Activated CD4-positive, CD25-positive, alpha-beta regulatory T cell treated with anti-CD3 and anti-CD28 coated beads, Interleukin-2, amount 50 U/mL, for 72 hours (primary cell): ENCODE measurements around the gene ANKRD13C.

Experiments
- DNase-seq: peaks from one replicate; pipeline ENCODE4 v3.0.0; 2021

The ANKRD13C gene

DNA sequence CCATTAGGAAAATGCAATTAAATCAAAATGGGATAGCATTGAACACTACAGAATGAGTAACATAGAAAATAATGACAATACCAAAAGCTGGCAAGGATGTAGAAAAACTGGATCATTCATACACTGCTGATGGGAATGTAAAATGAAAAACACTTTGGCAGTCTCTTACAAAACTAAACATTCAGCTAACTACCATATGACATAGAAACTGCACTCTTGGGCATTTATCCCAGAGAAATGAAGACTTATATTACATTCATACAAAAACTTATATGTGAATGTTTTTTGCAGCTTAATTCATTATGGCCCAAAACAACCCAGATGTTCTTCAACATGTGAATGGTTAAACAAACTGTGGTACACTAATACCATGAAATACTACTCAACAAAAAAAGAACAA is 66.4 kb downstream of the ANKRD13C start:
- no peak for DNase-seq

DNA sequence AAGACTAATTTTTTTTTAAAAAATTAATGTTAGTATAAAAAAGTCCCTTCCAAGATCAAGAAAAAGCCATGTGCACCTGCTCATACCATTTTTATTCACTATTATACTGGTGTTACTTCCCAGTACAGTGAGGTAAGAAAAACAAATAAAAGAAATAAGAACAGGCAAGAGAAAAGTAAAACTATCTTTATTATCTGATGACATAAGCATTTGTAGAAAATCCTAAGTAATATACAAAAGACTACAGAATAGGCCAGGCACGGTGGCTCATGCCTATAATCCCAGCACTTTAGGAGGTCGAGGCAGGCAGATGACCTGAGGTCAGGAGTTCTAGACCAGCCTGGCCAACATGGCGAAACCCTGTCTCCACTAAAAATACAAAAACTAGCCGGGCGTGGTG is 68.1 kb downstream of the ANKRD13C start:
- DNase-seq, result no peak

DNA sequence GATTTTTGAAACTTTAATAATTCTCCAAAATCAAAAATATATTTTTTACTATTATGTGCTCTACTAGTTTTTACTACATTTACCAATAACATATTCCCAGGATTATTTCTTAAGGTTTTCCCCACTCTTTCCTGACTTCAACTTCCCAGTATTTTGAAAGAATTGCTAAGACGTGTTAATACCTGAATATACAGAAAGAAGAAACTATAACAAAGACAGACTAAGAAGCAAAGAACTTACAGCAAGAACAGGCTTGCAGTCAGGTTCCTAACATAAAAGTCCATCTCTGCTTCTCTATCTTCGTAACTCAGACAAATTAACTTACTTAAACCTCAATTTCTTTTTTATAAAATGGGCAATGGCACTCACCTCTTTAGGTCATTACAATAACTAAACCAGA is 70.2 kb downstream of the ANKRD13C start:
- no peak for DNase-seq

DNA sequence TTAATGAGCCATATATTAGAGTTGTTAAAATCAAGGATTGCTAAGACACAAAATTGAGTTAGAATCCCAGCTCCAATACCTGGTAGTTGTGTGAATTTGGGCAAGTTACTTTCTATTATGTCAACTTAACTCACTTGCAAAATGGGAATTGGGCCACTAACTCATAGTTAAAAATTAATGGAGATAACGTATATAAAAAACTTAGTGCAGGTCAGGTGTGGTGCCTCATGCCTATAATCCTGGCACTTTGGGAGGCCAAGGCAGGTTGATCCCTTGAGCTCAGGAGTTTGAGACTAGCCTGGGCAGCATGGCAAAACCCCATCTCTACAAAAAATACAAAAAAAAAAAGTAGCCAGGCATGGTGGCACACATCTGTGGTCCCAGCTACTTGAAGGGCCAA is 75.8 kb downstream of the ANKRD13C start:
- DNase-seq, result no peak

DNA sequence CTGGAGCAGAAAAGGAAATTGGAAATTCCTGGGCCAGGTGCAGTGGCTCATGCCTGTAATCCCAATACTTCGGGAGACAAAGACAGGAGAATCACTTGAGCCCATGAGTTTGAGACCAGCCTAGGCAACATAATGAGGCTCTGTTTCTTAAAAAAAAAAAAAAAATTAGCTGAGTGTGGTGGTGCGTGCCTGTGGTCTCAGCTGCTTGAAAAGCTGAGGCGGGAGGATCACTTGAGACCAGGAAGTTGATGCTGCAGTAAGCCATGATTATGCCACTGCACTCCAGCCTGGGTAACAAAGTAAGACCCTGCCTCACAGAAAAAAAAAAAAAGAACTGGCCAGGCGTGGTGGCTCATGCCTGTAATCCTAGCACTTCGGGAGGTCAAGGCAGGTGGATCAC is 76.6 kb downstream of the ANKRD13C start:
- DNase-seq, result no peak

DNA sequence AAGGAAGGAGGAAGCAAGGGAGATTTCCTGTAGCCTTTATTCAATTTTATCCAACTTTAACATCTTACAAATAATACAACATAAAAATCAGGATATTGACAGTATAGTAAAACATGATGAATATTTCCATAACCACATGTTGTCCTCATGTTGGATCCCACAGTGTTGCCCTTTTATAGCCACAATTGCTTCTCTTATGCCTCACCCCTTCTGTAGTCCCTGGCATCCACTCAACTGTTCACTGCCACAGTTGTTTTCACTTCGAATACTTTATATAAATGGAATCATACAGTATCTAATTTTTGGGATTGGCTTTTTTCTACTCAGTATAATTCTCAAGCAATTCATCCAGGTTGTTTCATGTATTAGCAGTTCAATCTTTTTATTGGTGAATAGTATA is 88.6 kb downstream of the ANKRD13C start:
- DNase-seq, result no peak

DNA sequence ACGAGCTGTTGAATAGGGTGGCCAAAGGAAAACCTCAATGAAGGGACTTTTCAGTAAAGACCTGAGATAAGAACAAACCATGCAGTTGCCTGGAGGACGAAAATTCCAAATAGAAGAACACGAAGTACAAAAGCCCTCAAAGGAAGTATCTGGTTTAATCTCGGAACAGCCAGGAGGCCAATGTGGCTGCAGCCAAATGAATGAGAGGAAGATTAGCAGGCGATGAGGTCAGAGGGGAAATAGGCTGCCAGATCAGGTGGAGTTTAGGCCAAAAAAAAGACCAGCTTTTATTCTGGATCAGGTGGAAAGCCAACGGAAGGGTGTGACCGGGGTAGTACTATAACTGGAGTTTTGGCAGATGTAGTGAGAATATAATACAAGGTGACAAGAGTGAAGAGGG is 89.7 kb downstream of the ANKRD13C start:
- DNase-seq, result no peak

DNA sequence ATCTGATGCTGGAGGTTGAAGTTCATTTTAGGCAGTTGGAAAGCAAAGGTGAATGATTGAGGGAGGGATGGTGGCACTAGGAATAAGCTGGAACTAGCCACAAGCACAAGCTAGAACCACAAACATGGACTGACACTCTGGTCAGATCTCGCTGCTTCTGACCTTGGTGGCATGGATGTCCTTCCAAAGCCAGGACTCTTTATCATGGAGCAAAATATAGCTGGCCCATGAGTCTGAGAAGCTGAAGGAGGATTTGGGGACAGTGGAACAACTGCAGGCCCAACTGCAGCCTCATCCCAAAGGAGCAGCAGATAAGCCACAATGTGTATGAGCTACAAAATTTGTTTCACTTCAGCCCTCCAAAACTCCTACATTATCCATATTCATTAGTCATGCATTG is 97.9 kb downstream of the ANKRD13C start:
- no peak for DNase-seq

DNA sequence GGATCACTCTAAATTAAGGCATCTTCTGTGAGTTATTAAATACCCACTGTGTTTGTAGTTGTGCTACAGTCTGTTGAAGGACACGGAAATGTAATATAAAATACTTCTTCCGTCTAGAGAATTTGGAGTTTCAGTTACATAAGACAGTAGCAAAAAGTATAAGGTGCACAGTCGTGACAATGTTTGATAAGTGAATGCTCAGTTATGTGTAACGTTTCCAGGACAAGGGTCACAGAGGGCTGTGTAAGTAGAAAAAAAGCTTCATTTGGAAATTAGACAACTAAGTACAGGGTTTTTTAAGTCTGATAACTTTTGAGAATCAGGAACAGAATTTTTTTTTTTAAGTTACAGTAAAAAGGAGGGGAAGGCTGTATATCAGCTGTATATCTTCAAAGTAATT is 105.8 kb downstream of the ANKRD13C start:
- no peak for DNase-seq

DNA sequence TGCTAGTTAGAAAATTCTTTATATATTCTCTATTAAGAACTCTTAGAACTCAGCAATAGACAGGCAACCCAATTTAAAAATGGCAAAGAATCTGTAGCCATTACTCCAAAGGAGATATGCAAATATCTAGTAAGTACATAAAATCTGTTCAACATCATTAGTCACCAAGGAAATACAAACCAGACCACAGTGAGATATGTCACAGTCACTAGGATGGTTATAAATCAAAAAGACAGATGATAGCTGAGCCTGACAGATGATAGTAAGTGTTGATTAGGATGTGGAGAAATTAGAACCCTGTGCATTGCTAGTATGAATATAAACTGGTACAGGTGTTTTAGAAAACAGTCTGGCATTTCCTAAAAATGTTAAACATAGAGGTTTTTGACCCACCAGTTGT is 106.8 kb downstream of the ANKRD13C start:
- DNase-seq, result no peak

DNA sequence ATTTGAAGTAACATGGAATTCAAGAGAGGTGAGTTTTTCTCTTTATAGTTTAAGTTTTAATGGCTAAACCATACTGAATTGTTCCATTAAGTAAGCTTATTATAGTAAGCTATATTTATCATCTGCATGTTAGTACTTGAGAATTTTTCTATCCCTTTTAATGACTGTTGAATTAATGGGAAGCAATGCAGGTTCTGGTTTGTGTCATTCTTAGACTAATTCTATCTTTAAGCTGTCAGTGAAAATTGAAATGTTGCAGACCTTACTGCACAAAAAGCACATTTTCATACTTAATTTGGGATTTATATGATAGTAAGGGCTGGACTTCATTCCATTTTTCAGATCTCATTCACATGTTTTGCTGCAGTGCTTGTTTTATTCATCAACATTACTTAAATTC is 107.4 kb downstream of the ANKRD13C start:
- no peak for DNase-seq

DNA sequence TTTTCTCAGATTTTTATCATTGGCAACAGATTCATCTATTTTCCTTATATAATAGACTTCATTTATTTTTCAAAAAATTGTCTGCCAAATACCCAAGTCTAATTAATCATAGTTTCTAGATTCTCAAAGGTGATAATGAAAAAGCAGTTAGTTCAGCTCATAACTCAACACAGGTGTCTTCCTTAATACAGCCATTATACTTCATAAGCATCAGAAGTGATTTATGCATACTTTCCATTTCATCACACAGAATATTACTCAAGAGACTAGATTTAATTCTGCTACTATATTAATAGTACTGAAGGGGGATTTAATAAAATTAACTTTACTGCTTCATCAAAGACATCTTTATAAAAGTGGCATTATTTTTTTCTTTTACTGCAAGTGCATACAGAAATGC is 114.6 kb downstream of the ANKRD13C start:
- no peak for DNase-seq

DNA sequence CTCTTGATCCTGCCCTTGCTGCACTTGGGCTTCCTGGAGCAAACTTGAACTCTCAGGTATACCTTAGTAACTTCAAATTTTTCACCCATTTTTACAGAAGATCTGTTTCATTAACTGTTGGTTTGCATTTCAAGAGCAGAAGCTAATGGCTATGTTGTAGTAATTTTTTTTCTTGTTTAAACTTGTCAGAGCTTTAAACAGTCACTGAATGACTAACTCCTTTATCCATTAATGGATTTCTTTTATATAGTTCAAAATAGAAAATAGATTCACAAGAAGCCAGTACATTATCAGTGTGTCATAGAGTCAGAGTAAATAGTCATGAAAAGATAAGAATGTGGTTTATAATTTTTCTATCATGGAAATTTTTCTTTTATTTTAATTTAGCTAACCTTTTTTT is 119.8 kb downstream of the ANKRD13C start:
- DNase-seq, result no peak

DNA sequence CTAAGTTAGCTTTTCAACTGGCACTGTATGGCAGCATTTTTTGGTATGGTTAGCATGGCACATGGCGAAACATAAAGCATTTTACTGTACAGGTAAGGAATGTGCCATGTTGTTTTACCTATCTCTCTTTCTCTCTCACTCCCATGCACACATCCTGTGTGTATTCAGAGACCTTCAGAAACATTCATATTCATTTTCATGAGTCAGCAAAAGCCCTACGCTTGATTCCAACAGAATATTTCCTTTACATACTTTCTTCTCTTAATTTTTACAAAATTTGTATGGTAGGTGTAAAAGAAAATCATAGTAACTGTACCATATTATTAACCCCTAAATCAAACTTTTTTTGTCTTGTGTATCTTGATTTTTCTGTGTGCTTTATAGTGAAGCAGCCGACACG is 123.0 kb downstream of the ANKRD13C start:
- DNase-seq, result no peak

DNA sequence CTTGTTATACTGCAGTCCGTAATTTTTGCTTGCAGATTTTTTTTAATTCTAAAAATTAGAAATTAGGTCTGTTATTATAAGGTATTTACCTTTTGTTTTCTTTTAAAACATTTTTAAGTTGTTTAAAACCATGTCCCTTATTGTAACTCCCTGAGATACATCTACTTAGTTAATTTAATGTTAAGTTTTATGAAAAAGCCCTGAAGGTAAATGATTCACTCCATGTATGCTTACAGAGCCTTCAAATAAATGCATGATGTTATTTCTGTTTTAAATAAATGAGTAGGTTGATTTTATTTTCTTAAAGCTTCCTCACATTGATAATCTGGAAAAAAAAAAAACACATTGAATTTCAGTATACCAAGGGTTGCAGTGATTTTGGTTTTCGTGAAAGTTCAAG is 125.9 kb downstream of the ANKRD13C start:
- no peak for DNase-seq

DNA sequence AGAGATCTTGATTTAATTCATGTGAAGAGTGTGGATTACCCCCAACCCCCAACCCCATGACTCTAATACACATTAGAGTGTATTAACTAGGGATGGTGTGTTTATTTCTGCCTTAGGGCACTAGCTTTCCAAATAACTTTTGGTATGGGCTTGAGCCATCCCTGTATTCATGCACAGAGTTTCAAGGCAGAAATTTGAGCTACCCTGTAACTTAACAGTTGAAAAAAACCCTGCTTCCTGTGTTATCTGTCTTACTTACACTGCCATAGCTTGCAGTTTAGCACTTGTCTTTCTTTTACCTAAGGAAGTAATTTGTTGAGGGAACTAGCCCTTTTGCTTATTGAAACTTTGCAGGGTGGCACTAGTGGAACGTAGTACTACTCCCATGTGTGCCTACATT is 127.1 kb downstream of the ANKRD13C start:
- no peak for DNase-seq

DNA sequence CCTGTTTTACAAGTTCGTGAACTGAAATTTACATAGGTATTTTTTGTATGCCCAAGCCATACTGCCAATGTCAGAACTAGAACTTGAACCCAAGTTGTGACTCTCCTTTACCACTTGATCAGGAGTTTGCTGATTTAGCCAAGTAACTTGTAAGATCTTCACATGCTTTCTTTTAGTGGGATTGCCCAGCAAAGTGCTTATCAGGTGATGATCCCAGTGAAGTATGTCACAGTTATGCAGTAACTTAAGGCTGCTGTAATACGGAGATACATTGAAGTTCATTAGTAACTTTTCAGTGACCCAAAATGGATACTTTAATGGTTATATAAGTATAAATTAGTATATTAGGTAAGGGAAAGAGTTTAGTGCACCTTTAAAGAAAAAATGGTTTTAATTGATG is 129.6 kb downstream of the ANKRD13C start:
- no peak for DNase-seq

DNA sequence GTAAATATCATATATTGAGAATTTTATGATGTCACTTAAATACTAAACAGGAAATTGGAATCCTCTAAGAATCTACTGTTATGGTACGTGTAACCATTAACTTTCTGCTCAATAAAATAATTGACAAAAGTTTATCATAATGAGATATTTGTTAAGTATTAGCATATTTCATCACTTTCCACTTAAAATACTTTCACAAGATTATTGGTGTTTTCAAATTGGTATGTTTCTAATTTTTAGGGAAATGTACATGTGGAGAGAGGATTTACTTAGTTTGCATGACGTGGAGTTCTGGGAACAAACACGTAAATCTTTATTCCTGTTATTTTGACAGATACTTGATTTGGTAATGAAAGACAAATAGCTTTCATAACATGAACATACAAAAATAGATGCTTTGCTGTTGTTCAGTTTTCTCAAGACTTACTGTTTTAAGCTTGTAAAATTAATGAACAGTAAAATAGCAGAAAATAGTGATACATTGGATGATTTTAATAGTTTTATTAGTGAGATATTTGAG is 131.7 kb downstream of the ANKRD13C start:
- DNase-seq, result no peak

DNA sequence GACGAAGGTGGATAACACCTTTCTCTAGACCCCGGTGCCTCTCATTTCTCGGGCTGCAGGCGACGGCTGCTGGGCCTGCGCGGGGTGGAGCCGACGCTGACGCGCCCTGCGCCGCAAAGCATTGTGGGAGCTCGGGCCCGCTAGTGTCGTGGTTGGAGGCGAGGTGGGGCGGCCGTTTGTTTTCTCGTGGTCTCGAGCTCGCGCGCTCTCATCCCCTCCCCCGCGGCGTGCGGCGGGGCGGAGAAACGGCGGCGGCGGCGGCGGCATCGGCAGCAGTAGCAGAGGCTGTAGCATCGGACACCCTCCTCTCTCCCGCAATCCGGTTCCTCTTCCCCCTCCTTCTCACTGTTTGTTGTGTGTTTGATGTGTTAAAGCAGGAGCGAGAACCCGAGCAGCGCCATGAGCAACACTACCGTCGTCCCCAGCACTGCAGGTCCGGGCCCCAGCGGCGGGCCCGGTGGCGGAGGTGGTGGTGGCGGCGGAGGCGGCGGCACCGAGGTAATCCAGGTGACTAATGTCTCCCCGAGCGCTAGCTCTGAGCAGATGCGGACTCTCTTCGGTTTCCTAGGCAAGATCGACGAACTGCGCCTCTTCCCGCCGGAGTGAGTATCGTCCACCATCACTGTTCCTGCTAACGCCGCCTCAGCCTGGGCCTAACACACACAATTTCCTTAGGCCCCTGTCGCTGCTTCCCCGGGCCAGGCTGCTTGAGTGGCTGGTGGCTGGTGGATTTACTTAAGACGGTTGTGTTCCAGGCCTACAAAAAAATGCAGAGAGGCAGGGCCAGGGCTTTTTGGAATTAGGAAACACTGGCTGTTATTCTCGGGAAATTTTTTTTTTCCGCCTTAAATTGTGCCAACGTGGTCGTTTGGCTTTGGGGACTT is 133.0 kb downstream of the ANKRD13C start, which contains the start of gene SRSF11:
SRSF11 (plus strand) TSS at position 143 of the 884 bp plus-strand sequence; CDS start at position 400, 257 bp downstream.
- peak; percentile 98 for DNase-seq

DNA sequence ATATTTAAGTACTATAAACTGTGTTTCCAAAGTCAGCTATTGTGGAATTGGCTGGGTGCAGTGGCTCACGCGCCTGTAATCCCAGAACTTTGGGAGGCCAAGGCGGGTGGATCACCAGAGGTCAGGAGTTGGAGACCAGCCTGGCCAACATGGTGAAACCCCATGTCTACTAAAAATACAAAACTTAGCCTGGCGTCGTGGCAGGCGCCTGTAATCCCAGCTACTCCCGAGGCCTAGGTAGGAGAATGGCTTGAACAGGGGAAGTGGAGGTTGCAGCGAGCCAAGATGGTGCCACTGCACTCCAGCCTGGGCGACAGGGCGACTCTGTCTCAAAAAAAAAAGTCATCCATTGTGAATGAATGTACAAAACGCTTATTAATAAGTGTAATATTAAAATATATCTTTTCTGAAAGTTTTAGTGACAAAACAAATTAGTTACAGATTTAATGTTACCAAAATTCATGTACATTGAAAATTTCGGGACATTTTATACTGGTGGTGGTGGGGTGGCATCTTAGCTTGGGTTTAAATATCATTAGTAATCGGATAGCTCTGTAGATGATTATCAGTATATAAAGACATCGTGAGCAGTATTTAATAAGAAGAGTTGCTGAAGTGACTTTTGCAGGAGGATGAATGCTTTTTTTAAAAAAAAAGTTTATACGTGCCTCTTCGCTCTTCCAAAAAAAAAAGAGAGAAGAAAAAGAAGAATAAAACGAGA is 133.8 kb downstream of the ANKRD13C start:
- no peak for DNase-seq

DNA sequence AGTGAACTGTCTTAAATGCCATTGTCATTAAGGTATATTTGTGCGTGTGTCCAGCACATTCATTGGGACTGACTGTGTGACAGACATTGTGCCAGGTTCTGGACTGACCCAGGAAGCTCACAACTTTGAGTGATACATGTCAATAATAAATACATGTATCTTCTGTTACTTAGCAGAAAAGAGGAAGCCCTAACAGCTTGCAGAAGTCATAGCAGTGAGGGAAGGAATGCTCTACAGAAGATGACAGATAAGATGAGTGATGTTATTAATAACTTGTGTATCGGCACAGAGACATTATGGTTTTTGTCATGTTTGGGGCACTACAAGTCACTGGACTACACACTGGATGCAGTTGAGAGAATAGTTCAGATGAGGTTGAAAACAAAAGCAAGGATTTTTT is 134.5 kb downstream of the ANKRD13C start:
- DNase-seq, result no peak

DNA sequence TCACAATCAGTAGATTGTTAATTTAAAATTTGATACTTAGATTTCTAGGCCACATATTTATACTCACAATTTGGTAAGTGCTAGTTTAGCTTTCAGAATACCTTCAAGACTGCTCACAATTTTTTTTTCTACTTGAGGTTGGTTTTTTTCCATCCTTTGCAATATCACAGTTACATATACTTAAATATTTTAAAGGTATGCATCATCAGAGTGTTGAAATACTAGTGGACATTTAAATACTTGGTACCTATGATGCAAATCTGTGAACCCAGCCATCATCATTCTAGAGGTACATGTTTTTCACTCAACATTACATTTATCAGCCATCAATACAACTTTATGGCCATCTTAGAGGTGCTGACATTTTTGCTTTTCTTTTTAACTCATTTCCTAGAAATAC is 143.0 kb downstream of the ANKRD13C start:
- no peak for DNase-seq

DNA sequence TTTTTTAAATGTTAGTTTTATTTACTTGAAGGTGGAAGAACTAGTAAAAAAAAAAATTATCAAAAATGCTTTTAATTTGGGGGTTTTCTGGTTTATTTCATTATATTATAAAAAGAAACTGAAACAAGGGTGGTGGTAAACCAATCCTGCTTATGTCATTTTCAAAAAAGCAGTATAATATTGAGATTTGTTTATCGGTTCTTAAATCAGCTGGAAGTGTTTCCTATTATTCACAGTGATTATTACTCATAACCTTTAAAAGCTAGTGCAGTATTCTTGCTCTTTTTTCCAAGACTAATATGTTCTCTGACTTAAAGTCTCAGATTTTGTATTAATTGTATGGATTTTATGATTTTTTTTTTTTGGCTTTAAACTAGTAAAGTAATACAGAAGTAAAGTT is 143.7 kb downstream of the ANKRD13C start:
- DNase-seq, result no peak
